GM23338 (cell line): ENCODE data around the gene EPHB2. TPM values are rescaled to one million over a fixed set of nuclear protein-coding genes. Genes with fewer than 3 reads are reported as not detected.

Source experiments
- ATAC-seq: fragments of 200-7000 bp; cut with Tn5 transposase; 3 replicates; pipeline ENCODE4 v1.9.1; 2020
- DNase-seq: peaks from one replicate; pipeline ENCODE4 v3.0.0-alpha.2; 2015; ENCODE audit warnings: low spot score
- H2AFZ ChIP-seq: fragments of 200-600 bp; sonication (generic); 2 replicates; pipeline ENCODE4 v1.8.0; 2016; ENCODE audit warnings: antibody characterized with exemption, mild to moderate bottlenecking, moderate library complexity
- H3F3A ChIP-seq: fragments of 200-600 bp; sonication (generic); replicated peaks from 2 replicates; pipeline ENCODE4 v1.8.0; 2017; ENCODE audit warnings: antibody characterized with exemption, mixed run types, low read depth
- H3K27ac ChIP-seq: fragments of 200-600 bp; sonication (generic); 2 replicates; pipeline ENCODE4 v1.6.1; 2016; ENCODE audit warnings: low read depth
- H3K27me3 ChIP-seq: fragments of 200-600 bp; sonication (generic); 2 replicates; pipeline ENCODE4 v1.8.0; 2016; ENCODE audit warnings: mild to moderate bottlenecking, mixed run types, moderate library complexity; ENCODE audit not compliant: insufficient read depth
- H3K36me3 ChIP-seq: fragments of 200-600 bp; sonication (generic); 2 replicates; pipeline ENCODE4 v1.8.0; 2016; ENCODE audit warnings: mild to moderate bottlenecking; ENCODE audit not compliant: insufficient read depth
- H3K4me1 ChIP-seq: fragments of 200-600 bp; sonication (generic); 2 replicates; pipeline ENCODE4 v1.8.0; 2016; ENCODE audit warnings: mild to moderate bottlenecking, moderate library complexity; ENCODE audit not compliant: insufficient read depth
- H3K4me2 ChIP-seq: fragments of 200-600 bp; sonication (generic); 2 replicates; pipeline ENCODE4 v1.7.1; 2017; ENCODE audit warnings: mixed run types
- H3K4me3 ChIP-seq: fragments of 200-600 bp; sonication (generic); 2 replicates; pipeline ENCODE4 v1.6.1; 2016; ENCODE audit warnings: mixed run types
- H3K79me2 ChIP-seq: fragments of 200-600 bp; sonication (generic); replicated peaks from 2 replicates; pipeline ENCODE4 v1.8.0; 2017; ENCODE audit warnings: mild to moderate bottlenecking; ENCODE audit not compliant: insufficient read depth
- H3K9me2 ChIP-seq: fragments of 200-600 bp; sonication (generic); 2 replicates; pipeline ENCODE4 v1.8.0; 2017; ENCODE audit not compliant: insufficient read depth
- H4K20me1 ChIP-seq: fragments of 200-600 bp; sonication (generic); replicated peaks from 2 replicates; pipeline ENCODE4 v1.8.0; 2017; ENCODE audit warnings: mild to moderate bottlenecking; ENCODE audit not compliant: insufficient read depth
- H3K27ac Mint-ChIP-seq: 2 replicates; pipeline ENCODE4 v1.8.0; 2020; ENCODE audit warnings: inconsistent platforms, mild to moderate bottlenecking, moderate library complexity, mixed read lengths
- H3K27me3 Mint-ChIP-seq: 3 replicates; pipeline ENCODE4 v1.8.0; 2022; ENCODE audit warnings: low read depth, mild to moderate bottlenecking, moderate library complexity, mixed read lengths, inconsistent platforms; ENCODE audit not compliant: insufficient read depth, poor library complexity
- H3K36me3 Mint-ChIP-seq: 3 replicates; pipeline ENCODE4 v1.8.0; 2021; ENCODE audit warnings: low read depth, mild to moderate bottlenecking, inconsistent platforms, moderate library complexity, mixed read lengths
- H3K4me1 Mint-ChIP-seq: 3 replicates; pipeline ENCODE4 v1.8.0; 2020; ENCODE audit warnings: mild to moderate bottlenecking, inconsistent platforms, mixed read lengths
- H3K4me3 Mint-ChIP-seq: 3 replicates; pipeline ENCODE4 v1.8.0; 2021; ENCODE audit warnings: moderate library complexity, mild to moderate bottlenecking, inconsistent platforms, mixed read lengths
- H3K9me3 Mint-ChIP-seq: 3 replicates; pipeline ENCODE4 v1.8.0; 2020; ENCODE audit warnings: moderate library complexity, mild to moderate bottlenecking, inconsistent platforms, mixed read lengths
- CREB1 ChIP-seq: fragments of 250-450 bp; sonication (Bioruptor Pico); IDR thresholded peaks from 2 replicates; pipeline ENCODE4 v1.5.0; 2020; ENCODE audit warnings: low read depth, mild to moderate bottlenecking, moderate library complexity
- EZH2 ChIP-seq: fragments of 200-600 bp; sonication (generic); IDR thresholded peaks from one replicate; pipeline ENCODE4 v1.8.0; 2017; ENCODE audit warnings: antibody characterized with exemption, mild to moderate bottlenecking, low read depth; ENCODE audit not compliant: unreplicated experiment
- EZH2phosphoT487 ChIP-seq: fragments of 200-600 bp; sonication (generic); IDR thresholded peaks from one replicate; pipeline ENCODE4 v1.8.1; 2018; ENCODE audit warnings: antibody characterized with exemption; ENCODE audit not compliant: unreplicated experiment
- JUNB ChIP-seq: IDR thresholded peaks from one replicate; pipeline ENCODE4 v1.6.1; 2016; ENCODE audit warnings: antibody characterized with exemption; ENCODE audit not compliant: unreplicated experiment
- STAT1 ChIP-seq: IDR thresholded peaks from one replicate; pipeline ENCODE4 v1.6.1; 2016; ENCODE audit warnings: antibody characterized with exemption; ENCODE audit not compliant: unreplicated experiment
- ZNF114 ChIP-seq: fragments of 250-450 bp; sonication (Bioruptor Pico); IDR thresholded peaks from 2 replicates; pipeline ENCODE4 v1.5.0; 2020; ENCODE audit warnings: mild to moderate bottlenecking, moderate library complexity
- ZNF331 ChIP-seq: fragments of 250-450 bp; sonication (Bioruptor Pico); IDR thresholded peaks from 2 replicates; pipeline ENCODE4 v1.5.0; 2020; ENCODE audit warnings: low read depth, mild to moderate bottlenecking, moderate library complexity
- polyA plus RNA-seq: library from polyadenylated mRNA; unstranded; fragments of >200 nt; fragmentation: Nextera tagmentation; extraction: Ambion mirVana; gene quantifications from 2 replicates; pipeline ENCODE4 v1.2.1, GENCODE V29; 2016
- total RNA-seq: library from RNA; depleted of rRNA; stranded (reverse); fragments of >200 nt; shearing (Covaris generic); gene quantifications from 2 replicates; pipeline ENCODE4 v1.2.3, GENCODE V29; 2014
- TF ChIP-seq, protein P1 (sequence below): fragments of 250-450 bp; sonication (Bioruptor Pico); IDR thresholded peaks from 2 replicates; pipeline ENCODE4 v1.5.0; 2020; ENCODE audit warnings: mild to moderate bottlenecking, moderate library complexity
- TF ChIP-seq, protein P2 (sequence below), 2 experiments: fragments of 200-600 bp in 1 of 2; sonication (generic) in 1 of 2; conservative IDR thresholded peaks; 2 replicates each; pipeline versions ENCODE4 v1.5.1 to v1.6.1; 2016 to 2017; ENCODE audit warnings: antibody characterized with exemption in 2 of 2, low read depth in 2 of 2, mild to moderate bottlenecking in 2 of 2, moderate library complexity in 1 of 2

EPHB2 gene
- total and polyA plus RNA-seq, 2 experiments from 2014 or later: 4.1 to 20.1 TPM

DNA sequence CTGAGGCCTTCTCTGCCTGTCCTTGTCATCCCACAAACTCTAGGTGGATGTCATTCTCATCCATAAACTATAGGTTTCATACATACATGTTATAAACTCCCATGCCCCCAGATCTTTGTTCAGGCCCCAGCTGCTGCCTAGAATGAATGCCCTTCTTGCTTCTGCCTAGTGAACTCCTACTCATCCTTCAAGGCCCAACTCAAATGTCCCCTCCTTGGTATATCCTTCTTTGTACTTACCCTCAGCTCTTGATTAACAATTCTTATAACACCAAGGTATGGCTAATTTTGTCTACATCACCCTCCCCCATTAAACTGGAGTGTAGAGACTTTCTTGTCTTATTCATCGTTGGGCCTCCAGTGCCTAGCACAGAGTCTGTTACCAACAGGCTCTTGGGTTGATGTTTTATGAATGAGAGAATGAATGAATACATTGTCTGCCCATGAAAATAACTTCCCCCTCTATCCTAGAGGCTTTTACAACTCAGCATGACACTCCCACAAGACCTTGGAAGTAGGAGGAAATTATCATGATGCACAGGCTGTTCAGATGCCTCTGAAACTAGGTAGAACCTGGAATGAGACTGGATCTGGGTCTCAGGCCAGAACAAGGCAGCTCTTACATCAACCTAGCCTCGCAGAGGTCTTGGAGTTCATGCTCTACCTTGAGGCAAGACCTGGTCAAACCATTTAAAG lies 26.9 kb downstream of the EPHB2 start (continued):
- TF ChIP-seq, protein P1, sequence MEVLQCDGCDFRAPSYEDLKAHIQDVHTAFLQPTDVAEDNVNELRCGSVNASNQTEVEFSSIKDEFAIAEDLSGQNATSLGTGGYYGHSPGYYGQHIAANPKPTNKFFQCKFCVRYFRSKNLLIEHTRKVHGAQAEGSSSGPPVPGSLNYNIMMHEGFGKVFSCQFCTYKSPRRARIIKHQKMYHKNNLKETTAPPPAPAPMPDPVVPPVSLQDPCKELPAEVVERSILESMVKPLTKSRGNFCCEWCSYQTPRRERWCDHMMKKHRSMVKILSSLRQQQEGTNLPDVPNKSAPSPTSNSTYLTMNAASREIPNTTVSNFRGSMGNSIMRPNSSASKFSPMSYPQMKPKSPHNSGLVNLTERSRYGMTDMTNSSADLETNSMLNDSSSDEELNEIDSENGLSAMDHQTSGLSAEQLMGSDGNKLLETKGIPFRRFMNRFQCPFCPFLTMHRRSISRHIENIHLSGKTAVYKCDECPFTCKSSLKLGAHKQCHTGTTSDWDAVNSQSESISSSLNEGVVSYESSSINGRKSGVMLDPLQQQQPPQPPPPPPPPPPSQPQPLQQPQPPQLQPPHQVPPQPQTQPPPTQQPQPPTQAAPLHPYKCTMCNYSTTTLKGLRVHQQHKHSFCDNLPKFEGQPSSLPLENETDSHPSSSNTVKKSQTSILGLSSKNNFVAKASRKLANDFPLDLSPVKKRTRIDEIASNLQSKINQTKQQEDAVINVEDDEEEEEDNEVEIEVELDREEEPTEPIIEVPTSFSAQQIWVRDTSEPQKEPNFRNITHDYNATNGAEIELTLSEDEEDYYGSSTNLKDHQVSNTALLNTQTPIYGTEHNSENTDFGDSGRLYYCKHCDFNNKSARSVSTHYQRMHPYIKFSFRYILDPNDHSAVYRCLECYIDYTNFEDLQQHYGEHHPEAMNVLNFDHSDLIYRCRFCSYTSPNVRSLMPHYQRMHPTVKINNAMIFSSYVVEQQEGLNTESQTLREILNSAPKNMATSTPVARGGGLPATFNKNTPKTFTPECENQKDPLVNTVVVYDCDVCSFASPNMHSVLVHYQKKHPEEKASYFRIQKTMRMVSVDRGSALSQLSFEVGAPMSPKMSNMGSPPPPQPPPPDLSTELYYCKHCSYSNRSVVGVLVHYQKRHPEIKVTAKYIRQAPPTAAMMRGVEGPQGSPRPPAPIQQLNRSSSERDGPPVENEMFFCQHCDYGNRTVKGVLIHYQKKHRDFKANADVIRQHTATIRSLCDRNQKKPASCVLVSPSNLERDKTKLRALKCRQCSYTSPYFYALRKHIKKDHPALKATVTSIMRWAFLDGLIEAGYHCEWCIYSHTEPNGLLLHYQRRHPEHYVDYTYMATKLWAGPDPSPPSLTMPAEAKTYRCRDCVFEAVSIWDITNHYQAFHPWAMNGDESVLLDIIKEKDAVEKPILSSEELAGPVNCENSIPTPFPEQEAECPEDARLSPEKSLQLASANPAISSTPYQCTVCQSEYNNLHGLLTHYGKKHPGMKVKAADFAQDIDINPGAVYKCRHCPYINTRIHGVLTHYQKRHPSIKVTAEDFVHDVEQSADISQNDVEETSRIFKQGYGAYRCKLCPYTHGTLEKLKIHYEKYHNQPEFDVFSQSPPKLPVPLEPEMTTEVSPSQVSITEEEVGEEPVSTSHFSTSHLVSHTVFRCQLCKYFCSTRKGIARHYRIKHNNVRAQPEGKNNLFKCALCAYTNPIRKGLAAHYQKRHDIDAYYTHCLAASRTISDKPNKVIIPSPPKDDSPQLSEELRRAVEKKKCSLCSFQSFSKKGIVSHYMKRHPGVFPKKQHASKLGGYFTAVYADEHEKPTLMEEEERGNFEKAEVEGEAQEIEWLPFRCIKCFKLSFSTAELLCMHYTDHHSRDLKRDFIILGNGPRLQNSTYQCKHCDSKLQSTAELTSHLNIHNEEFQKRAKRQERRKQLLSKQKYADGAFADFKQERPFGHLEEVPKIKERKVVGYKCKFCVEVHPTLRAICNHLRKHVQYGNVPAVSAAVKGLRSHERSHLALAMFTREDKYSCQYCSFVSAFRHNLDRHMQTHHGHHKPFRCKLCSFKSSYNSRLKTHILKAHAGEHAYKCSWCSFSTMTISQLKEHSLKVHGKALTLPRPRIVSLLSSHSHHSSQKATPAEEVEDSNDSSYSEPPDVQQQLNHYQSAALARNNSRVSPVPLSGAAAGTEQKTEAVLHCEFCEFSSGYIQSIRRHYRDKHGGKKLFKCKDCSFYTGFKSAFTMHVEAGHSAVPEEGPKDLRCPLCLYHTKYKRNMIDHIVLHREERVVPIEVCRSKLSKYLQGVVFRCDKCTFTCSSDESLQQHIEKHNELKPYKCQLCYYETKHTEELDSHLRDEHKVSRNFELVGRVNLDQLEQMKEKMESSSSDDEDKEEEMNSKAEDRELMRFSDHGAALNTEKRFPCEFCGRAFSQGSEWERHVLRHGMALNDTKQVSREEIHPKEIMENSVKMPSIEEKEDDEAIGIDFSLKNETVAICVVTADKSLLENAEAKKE: no peak
- TF ChIP-seq ZNF331: no peak
- no peak for TF ChIP-seq STAT1
- no peak for TF ChIP-seq CREB1
- TF ChIP-seq, protein P2, sequence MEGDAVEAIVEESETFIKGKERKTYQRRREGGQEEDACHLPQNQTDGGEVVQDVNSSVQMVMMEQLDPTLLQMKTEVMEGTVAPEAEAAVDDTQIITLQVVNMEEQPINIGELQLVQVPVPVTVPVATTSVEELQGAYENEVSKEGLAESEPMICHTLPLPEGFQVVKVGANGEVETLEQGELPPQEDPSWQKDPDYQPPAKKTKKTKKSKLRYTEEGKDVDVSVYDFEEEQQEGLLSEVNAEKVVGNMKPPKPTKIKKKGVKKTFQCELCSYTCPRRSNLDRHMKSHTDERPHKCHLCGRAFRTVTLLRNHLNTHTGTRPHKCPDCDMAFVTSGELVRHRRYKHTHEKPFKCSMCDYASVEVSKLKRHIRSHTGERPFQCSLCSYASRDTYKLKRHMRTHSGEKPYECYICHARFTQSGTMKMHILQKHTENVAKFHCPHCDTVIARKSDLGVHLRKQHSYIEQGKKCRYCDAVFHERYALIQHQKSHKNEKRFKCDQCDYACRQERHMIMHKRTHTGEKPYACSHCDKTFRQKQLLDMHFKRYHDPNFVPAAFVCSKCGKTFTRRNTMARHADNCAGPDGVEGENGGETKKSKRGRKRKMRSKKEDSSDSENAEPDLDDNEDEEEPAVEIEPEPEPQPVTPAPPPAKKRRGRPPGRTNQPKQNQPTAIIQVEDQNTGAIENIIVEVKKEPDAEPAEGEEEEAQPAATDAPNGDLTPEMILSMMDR (conservative IDR thresholded peaks at IDR 0.05; ENCODE audit: low read depth in 2 of 2): no peak
- no peak for TF ChIP-seq EZH2phosphoT487
- no peak for TF ChIP-seq JUNB
- no peak for TF ChIP-seq EZH2

DNA sequence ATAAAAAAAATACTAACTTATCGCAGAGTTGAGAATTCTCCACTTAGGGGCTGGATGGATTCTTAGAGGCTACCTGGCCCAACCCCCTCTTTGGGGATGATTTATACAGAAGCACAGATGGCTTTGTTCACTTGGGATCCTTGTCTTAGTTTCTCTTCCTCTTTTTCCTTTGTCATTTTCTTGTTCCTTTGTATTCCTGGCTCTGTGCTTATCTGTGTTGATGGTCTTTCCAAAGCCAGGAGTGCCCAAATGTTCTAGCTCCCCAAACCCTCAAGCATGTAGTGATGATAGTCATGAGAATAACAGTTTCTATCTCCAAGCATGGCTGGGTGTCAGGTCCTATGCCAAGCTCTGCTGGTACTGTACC lies 27.4 kb downstream of the EPHB2 start:
- TF ChIP-seq ZNF114 (CRISPR knock-in tag) (no peak), STAT1 (no peak), CREB1 (no peak), EZH2 (no peak), EZH2phosphoT487 (no peak), JUNB (no peak)
- TF ChIP-seq, protein P2 (conservative IDR thresholded peaks at IDR 0.05; ENCODE audit: low read depth in 2 of 2): no peak
- Histone ChIP-seq H3K4me1 (no peaks in the 10 kb centered on the region), H3K4me3 (no peak overlapping the region), H3K27ac (no peak overlapping the region), H3K4me2 (no peak overlapping the region), H2AFZ (no peak overlapping the region), H4K20me1 (no peaks in the 10 kb centered on the region), H3K79me2 (no peaks in the 10 kb centered on the region), H3K36me3 (no peaks in the 10 kb centered on the region), H3F3A (no peaks in the 10 kb centered on the region), H3K27me3 (no peaks in the 10 kb centered on the region), H3K9me2 (no peaks in the 10 kb centered on the region)
- H3K36me3 Mint-ChIP-seq: no peaks in the 10 kb centered on the region
- H3K9me3 Mint-ChIP-seq: no peaks in the 10 kb centered on the region
- DNase-seq (no peak), ATAC-seq (no peak)
- peaks cover 6% of the 10 kb centered on the region for H3K27me3 Mint-ChIP-seq
- peaks cover 8% of the 10 kb centered on the region; the same call in 2 of the 3 replicates for H3K4me1 Mint-ChIP-seq
- no peak overlapping the region for H3K27ac Mint-ChIP-seq
- no peak overlapping the region for H3K4me3 Mint-ChIP-seq
